Measurements from ENCODE around the gene MC1R. TPM values are rescaled to one million over a fixed set of nuclear protein-coding genes. Genes with fewer than 3 reads are reported as not detected.

MC1R gene
- total RNA-seq, 1 experiment from 2014 or later = 12.2 TPM

GRCh38 chr16:89910717-89911354 is 7.8 kb upstream of the MC1R start:
- Histone ChIP-seq H3K4me3 (replicated peaks in 1 of 2; ENCODE audit: low read depth in 1 of 2, low read length in 2 of 2) (no peak overlapping the region), H3K27ac (ENCODE audit: low read depth, low read length) (peak overlapping the region; percentile 12; the same call in 1 of the 2 replicates), H3K4me1 (ENCODE audit: control insufficient read depth in 1 of 2, insufficient read depth in 2 of 2, low read length in 2 of 2) (peaks cover 6 to 13% of the 10 kb centered on the region in 2 experiments; a peak in 3 of 4 replicates), H4K20me1 (ENCODE audit: insufficient read depth) (no peaks in the 10 kb centered on the region), H2AFZ (ENCODE audit: low read depth, low read length, poor library complexity, severe bottlenecking) (no peak overlapping the region), H3K36me3 (ENCODE audit: control insufficient read depth in 1 of 2, insufficient read depth in 2 of 2, low read length in 2 of 2) (peaks cover 17 to 19% of the 10 kb centered on the region in 2 experiments), H3K79me2 (ENCODE audit: insufficient read depth, low read length) (no peaks in the 10 kb centered on the region), H3K9me2 (ENCODE audit: insufficient read depth) (no peaks in the 10 kb centered on the region), H3K4me2 (ENCODE audit: low read length) (no peak overlapping the region), H3K27me3 (ENCODE audit: insufficient read depth, low read length) (no peaks in the 10 kb centered on the region), H3K9me3 (ENCODE audit: control insufficient read depth in 1 of 2, insufficient read depth in 1 of 2, low read depth in 1 of 2, low read length in 2 of 2) (no peaks in the 10 kb centered on the region), H3K9ac (ENCODE audit: low read length) (no peak overlapping the region)
- no peak for DNase-seq (ENCODE audit: low read depth, low spot score)
- intact Hi-C loops (cut with micrococcal nuclease) = no loop called here
- ChIA-PET CTCF (interaction anchor here (0.8 to 5.7 kb wide), 15 partner anchors 7 to 211 kb away, joined by 3 to 57 read pairs (median 4); partner anchors contain the start of genes MC1R, SPATA2L, TCF25 and TUBB3), POLR2A (no interaction called here), RAD21 (ENCODE audit: low non-redundant PET in 1 of 2, low total read pairs in 2 of 2, uncharacterized antibody in 2 of 2, unreplicated experiment in 2 of 2) (interaction anchor here (0.5 to 0.9 kb wide), 2 partner anchors 62 to 205 kb away, joined by 3 read pairs; no protein-coding TSS in a partner anchor)
- TF ChIP-seq SIN3A (IDR thresholded peaks at IDR 0.05; ENCODE audit: low read depth) (no peak), SRF (IDR thresholded peaks at IDR 0.05; ENCODE audit: low read depth) (no peak), EZH2 (IDR thresholded peaks at IDR 0.05) (no peak), ZBTB33 (IDR thresholded peaks at IDR 0.05; ENCODE audit: extremely low read depth, insufficient replicate concordance, low read length) (no peak), EZH2phosphoT487 (IDR thresholded peaks at IDR 0.05; ENCODE audit: borderline replicate concordance) (no peak), FOSL1 (IDR thresholded peaks at IDR 0.05; ENCODE audit: low read depth) (no peak), REST (IDR thresholded peaks at IDR 0.05; ENCODE audit: low read depth) (no peak), EGR1 (IDR thresholded peaks at IDR 0.05; ENCODE audit: low read depth) (no peak), SP1 (IDR thresholded peaks at IDR 0.05; ENCODE audit: low read depth) (no peak), ZFX (IDR thresholded peaks at IDR 0.05) (no peak), RAD21 (IDR thresholded peaks at IDR 0.05; ENCODE audit: low read depth) (no peak), YY1 (IDR thresholded peaks at IDR 0.05; ENCODE audit: extremely low read depth, insufficient replicate concordance, low read depth, low read length) (no peak), ATF3 (IDR thresholded peaks at IDR 0.05) (no peak), POLR2A (IDR thresholded peaks at IDR 0.05; ENCODE audit: borderline replicate concordance, extremely low read depth, insufficient read depth, insufficient read length) (no peak), POLR2AphosphoS5 (IDR thresholded peaks at IDR 0.05; ENCODE audit: low read depth, low read length) (no peak), ELF1 (IDR thresholded peaks at IDR 0.05; ENCODE audit: borderline replicate concordance, low read depth) (no peak), JUND (IDR thresholded peaks at IDR 0.05) (no peak), CEBPB (IDR thresholded peaks at IDR 0.05; ENCODE audit: low read depth) (no peak), MAX (IDR thresholded peaks at IDR 0.05) (no peak), ZNF274 (IDR thresholded peaks at IDR 0.05; ENCODE audit: low read depth, low read length) (no peak)
- ATAC-seq = peak; percentile 4
- no TSS peak for BruUV-seq (replicated peaks)
